Hepatic stellate cell (primary cell): ENCODE measurements around the gene LHFPL2.

Experiments
- DNase-seq: peaks from one replicate; pipeline ENCODE4 v3.0.0; 2011; ENCODE audit warnings: low spot score

The LHFPL2 gene

GRCh38 chr5:78519198-78519941, 129.2 kb downstream of the LHFPL2 start:
- no peak for DNase-seq

GRCh38 chr5:78518365-78519197, 130.0 kb downstream of the LHFPL2 start:
- DNase-seq, result peak; percentile 91

DNA sequence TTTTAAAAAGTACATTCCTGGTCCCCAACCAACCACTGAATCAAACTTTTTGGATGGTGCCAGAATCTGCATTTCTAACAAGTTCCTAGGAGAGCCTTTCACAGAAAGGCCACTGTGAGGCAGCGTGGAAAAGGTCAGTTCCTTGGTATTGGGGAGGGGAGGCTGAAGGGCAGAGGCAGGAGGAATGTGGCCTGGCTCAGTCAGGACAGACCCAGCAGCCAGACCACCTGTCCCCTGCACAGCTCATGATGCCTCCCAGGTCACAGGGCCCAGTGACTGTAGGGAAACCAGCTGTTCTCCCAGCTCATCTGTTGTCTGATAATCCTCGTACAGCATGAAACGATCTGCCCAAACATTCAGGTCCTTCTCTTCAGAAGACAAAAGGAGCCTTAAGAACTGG, 132.9 kb downstream of the LHFPL2 start:
- DNase-seq, result no peak

GRCh38 chr5:78514427-78515330, 133.9 kb downstream of the LHFPL2 start:
- no peak for DNase-seq

GRCh38 chr5:78513441-78513840, 135.1 kb downstream of the LHFPL2 start:
- DNase-seq, result no peak

GRCh38 chr5:78512435-78512834, 136.1 kb downstream of the LHFPL2 start:
- no peak for DNase-seq

GRCh38 chr5:78511121-78511906, 137.3 kb downstream of the LHFPL2 start:
- DNase-seq, result no peak

GRCh38 chr5:78509884-78510769, 138.4 kb downstream of the LHFPL2 start:
- no peak for DNase-seq

- DNase-seq, result no peak
These were observed 139.3 kb downstream of the LHFPL2 start for GRCh38 chr5:78509145-78509865.

- peak; percentile 59 for DNase-seq
These were observed 140.3 kb downstream of the LHFPL2 start for GRCh38 chr5:78508186-78508765.

DNA sequence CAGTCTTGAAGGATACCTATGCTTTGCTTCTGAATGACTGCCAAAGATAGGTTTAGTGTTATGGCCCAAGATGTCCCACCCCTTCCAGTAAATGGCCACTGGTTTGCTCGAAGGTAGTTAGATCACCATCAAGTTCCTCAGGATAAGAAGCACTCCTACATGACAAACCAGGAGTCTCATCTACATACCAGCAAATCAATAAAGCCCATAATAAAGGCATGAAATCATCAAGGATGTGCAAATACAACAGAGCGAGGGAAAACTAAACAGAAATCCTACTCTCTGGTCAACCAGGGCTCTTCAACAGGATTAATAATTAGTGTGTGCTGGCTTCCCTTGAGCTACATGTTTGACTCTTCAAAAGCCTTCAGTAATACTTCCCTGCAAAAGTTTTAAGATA, 141.0 kb downstream of the LHFPL2 start:
- DNase-seq, result no peak

- DNase-seq, result peak; percentile 56
These were observed 142.1 kb downstream of the LHFPL2 start for GRCh38 chr5:78506261-78507024.

DNA sequence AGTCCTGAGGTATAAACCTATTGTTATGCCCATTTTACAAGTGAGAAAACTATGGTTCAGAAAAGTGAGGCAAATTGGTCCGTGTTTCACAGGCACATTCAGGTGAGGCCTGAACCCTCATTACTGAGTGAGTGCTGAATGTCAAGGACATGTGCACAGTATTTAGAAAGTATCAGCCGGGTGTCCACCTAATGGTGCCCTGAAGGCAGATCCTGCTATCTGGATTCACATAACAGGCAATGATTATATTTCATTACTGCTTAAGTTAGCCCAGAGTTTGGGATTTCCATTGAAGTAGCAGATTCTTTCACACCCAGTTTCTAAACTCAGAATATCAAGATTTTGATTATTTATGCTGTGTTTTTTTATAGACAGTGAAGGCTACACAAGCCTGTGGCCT, 142.7 kb downstream of the LHFPL2 start:
- no peak for DNase-seq

- DNase-seq, result peak; percentile 94
These were observed 143.6 kb downstream of the LHFPL2 start for GRCh38 chr5:78504704-78505677.

GRCh38 chr5:78503958-78504653, 144.5 kb downstream of the LHFPL2 start:
- no peak for DNase-seq

- peak; percentile 70 for DNase-seq
These were observed 146.9 kb downstream of the LHFPL2 start for GRCh38 chr5:78501411-78502352.
